ENCODE results near the gene ATXN2. TPM values are rescaled to one million over a fixed set of nuclear protein-coding genes. Genes with fewer than 3 reads are reported as not detected.

ATXN2 gene
- total and polyA plus RNA-seq, 7 experiments from 2014 or later = 23.9 to 71.9 (median 44.0) TPM

GRCh38 chr12:111457577-111457976 lies 141.5 kb downstream of the ATXN2 start:
- POLR2A ChIA-PET = interaction anchor here (1.4 kb wide), 1 partner anchor 61 kb away, joined by 6 read pairs; no protein-coding TSS in a partner anchor

GRCh38 chr12:111457071-111457470 lies 142.0 kb downstream of the ATXN2 start:
- no peak overlapping the region for H3K4me3 Mint-ChIP-seq
- peak overlapping the region in 5 of 9 donors; percentile 16 to 50 (median 32) for H3K27ac Mint-ChIP-seq
- H3K36me3 ChIP-seq (ENCODE audit: control insufficient read depth in 2 of 3, insufficient read depth in 3 of 3, low read length in 3 of 3) = peaks cover 9 to 45% (median 9%) of the 10 kb centered on the region in 3 experiments

More at GRCh38 chr12:111457577-111457976, 141.5 kb downstream of the ATXN2 start:
- Mint-ChIP-seq H3K27ac (peak overlapping the region in 3 of 9 donors; percentile 12 to 36 (median 21)), H3K9me3 (no peaks in the 10 kb centered on the region), H3K4me1 (peaks cover 0 to 6% (median 0%) of the 10 kb centered on the region in 7 donors), H3K27me3 (no peaks in the 10 kb centered on the region), H3K4me3 (no peak overlapping the region), H3K36me3 (peaks cover 0 to 18% (median 3%) of the 10 kb centered on the region in 5 donors)
- DNase-seq (no peak), ATAC-seq (no peak)
- H3K4me1 ChIP-seq (ENCODE audit: control insufficient read depth in 2 of 2, insufficient read depth in 2 of 2, low read length in 2 of 2) = no peaks in the 10 kb centered on the region
- no peak overlapping the region for H3K27ac ChIP-seq (ENCODE audit: low read depth, low read length)
- H3K36me3 ChIP-seq (ENCODE audit: control insufficient read depth in 2 of 3, insufficient read depth in 3 of 3, low read length in 3 of 3) = peaks cover 9 to 45% (median 9%) of the 10 kb centered on the region in 3 experiments
- H3K27me3 ChIP-seq (ENCODE audit: control insufficient read depth in 2 of 2, insufficient read depth in 2 of 2, low read length in 2 of 2) = no peaks in the 10 kb centered on the region
- no peaks in the 10 kb centered on the region for H3K9me3 ChIP-seq (ENCODE audit: control insufficient read depth in 2 of 3, low read length in 3 of 3)
- intact Hi-C loops (cut with micrococcal nuclease) = no loop called here
- H3K4me3 ChIP-seq (ENCODE audit: low read length) = no peak overlapping the region
- CTCF ChIA-PET = interaction anchor here (7.4 kb wide), 1 partner anchor 61 kb away, joined by 49 read pairs; no protein-coding TSS in a partner anchor

GRCh38 chr12:111455448-111456320 lies 143.4 kb downstream of the ATXN2 start:
- Histone ChIP-seq H3K36me3 (ENCODE audit: control insufficient read depth in 2 of 3, insufficient read depth in 3 of 3, low read length in 3 of 3) (peaks cover 9 to 48% (median 18%) of the 10 kb centered on the region in 3 experiments), H3K9me3 (ENCODE audit: control insufficient read depth in 2 of 3, low read length in 3 of 3) (no peaks in the 10 kb centered on the region), H3K27ac (ENCODE audit: low read depth, low read length) (no peak overlapping the region), H3K4me1 (ENCODE audit: control insufficient read depth in 2 of 2, insufficient read depth in 2 of 2, low read length in 2 of 2) (peaks cover 6 to 10% of the 10 kb centered on the region in 2 donors), H3K4me3 (ENCODE audit: low read length) (no peak overlapping the region), H3K27me3 (ENCODE audit: control insufficient read depth in 2 of 2, insufficient read depth in 2 of 2, low read length in 2 of 2) (no peaks in the 10 kb centered on the region)
- ChIA-PET CTCF (interaction anchor here (0.6 to 7.4 kb wide), 5 partner anchors 10 to 74 kb away, joined by 3 to 62 read pairs (median 4); no protein-coding TSS in a partner anchor), POLR2A (no interaction called here)
- peaks cover 5 to 19% (median 12%) of the 10 kb centered on the region in 7 donors for H3K4me1 Mint-ChIP-seq
- no peaks in the 10 kb centered on the region for H3K27me3 Mint-ChIP-seq
- peak overlapping the region in 8 of 9 donors; percentile 1 to 53 (median 38) for H3K27ac Mint-ChIP-seq
- no peaks in the 10 kb centered on the region for H3K9me3 Mint-ChIP-seq
- no peak overlapping the region for H3K4me3 Mint-ChIP-seq
- peaks cover 4 to 22% (median 12%) of the 10 kb centered on the region in 5 donors for H3K36me3 Mint-ChIP-seq
- ATAC-seq = no peak
- DNase-seq = no peak
- intact Hi-C loops (cut with micrococcal nuclease) = no loop called here

More at GRCh38 chr12:111457071-111457470, 142.0 kb downstream of the ATXN2 start:
- H3K9me3 ChIP-seq (ENCODE audit: control insufficient read depth in 2 of 3, low read length in 3 of 3) = no peaks in the 10 kb centered on the region
- ATAC-seq (no peak), DNase-seq (no peak)
- Mint-ChIP-seq H3K36me3 (peaks cover 0 to 18% (median 3%) of the 10 kb centered on the region in 5 donors), H3K4me1 (peaks cover 0 to 6% (median 0%) of the 10 kb centered on the region in 7 donors), H3K9me3 (no peaks in the 10 kb centered on the region), H3K27me3 (no peaks in the 10 kb centered on the region)
- H3K4me1 ChIP-seq (ENCODE audit: control insufficient read depth in 2 of 2, insufficient read depth in 2 of 2, low read length in 2 of 2) = no peaks in the 10 kb centered on the region
- no peaks in the 10 kb centered on the region for H3K27me3 ChIP-seq (ENCODE audit: control insufficient read depth in 2 of 2, insufficient read depth in 2 of 2, low read length in 2 of 2)
- no peak overlapping the region for H3K27ac ChIP-seq (ENCODE audit: low read depth, low read length)
- ChIA-PET CTCF (interaction anchor here (7.2 to 7.4 kb wide), 2 partner anchors 46 to 61 kb away, joined by 49 to 62 read pairs; no protein-coding TSS in a partner anchor), POLR2A (interaction anchor here (1.4 kb wide), 1 partner anchor 61 kb away, joined by 6 read pairs; no protein-coding TSS in a partner anchor)
- H3K4me3 ChIP-seq (ENCODE audit: low read length) = no peak overlapping the region
- intact Hi-C loops (cut with micrococcal nuclease) = no loop called here

GRCh38 chr12:111454716-111455447 lies 144.2 kb downstream of the ATXN2 start:
- ChIA-PET CTCF (interaction anchor here (0.5 to 7.4 kb wide), 5 partner anchors 34 to 75 kb away, joined by 3 to 62 read pairs (median 9); no protein-coding TSS in a partner anchor), POLR2A (no interaction called here)
- DNase-seq = no peak
- Mint-ChIP-seq H3K4me1 (peaks cover 8 to 24% (median 16%) of the 10 kb centered on the region in 7 donors), H3K4me3 (no peak overlapping the region), H3K36me3 (peaks cover 7 to 26% (median 16%) of the 10 kb centered on the region in 5 donors), H3K27ac (peak overlapping the region; percentile 1 to 56 (median 41)), H3K9me3 (no peaks in the 10 kb centered on the region), H3K27me3 (no peaks in the 10 kb centered on the region)
- no peak for ATAC-seq
- intact Hi-C loops (cut with micrococcal nuclease) = loop anchor here in 1 of 2 donors (5.0 kb wide), 1 partner anchor 357 kb away; no protein-coding TSS in a partner anchor
- Histone ChIP-seq H3K4me1 (ENCODE audit: control insufficient read depth in 2 of 2, insufficient read depth in 2 of 2, low read length in 2 of 2) (peaks cover 6 to 12% of the 10 kb centered on the region in 2 donors), H3K4me3 (ENCODE audit: low read length) (no peak overlapping the region), H3K9me3 (ENCODE audit: control insufficient read depth in 2 of 3, low read length in 3 of 3) (no peaks in the 10 kb centered on the region), H3K27me3 (ENCODE audit: control insufficient read depth in 2 of 2, insufficient read depth in 2 of 2, low read length in 2 of 2) (no peaks in the 10 kb centered on the region), H3K27ac (ENCODE audit: low read depth, low read length) (no peak overlapping the region), H3K36me3 (ENCODE audit: control insufficient read depth in 2 of 3, insufficient read depth in 3 of 3, low read length in 3 of 3) (peaks cover 9 to 53% (median 20%) of the 10 kb centered on the region in 3 experiments)

GRCh38 chr12:111454311-111454710 lies 144.8 kb downstream of the ATXN2 start:
- Histone ChIP-seq H3K4me3 (ENCODE audit: low read length) (no peak overlapping the region), H3K9me3 (ENCODE audit: control insufficient read depth in 2 of 3, low read length in 3 of 3) (no peaks in the 10 kb centered on the region), H3K36me3 (ENCODE audit: control insufficient read depth in 2 of 3, insufficient read depth in 3 of 3, low read length in 3 of 3) (peaks cover 9 to 59% (median 20%) of the 10 kb centered on the region in 3 experiments), H3K27ac (ENCODE audit: low read depth, low read length) (no peak overlapping the region), H3K27me3 (ENCODE audit: control insufficient read depth in 2 of 2, insufficient read depth in 2 of 2, low read length in 2 of 2) (no peaks in the 10 kb centered on the region), H3K4me1 (ENCODE audit: control insufficient read depth in 2 of 2, insufficient read depth in 2 of 2, low read length in 2 of 2) (peaks cover 6 to 16% of the 10 kb centered on the region in 2 donors)
- Mint-ChIP-seq H3K4me1 (peaks cover 8 to 30% (median 19%) of the 10 kb centered on the region in 7 donors), H3K4me3 (no peak overlapping the region), H3K36me3 (peaks cover 7 to 26% (median 16%) of the 10 kb centered on the region in 5 donors), H3K27ac (peak overlapping the region in 3 of 9 donors; percentile 23 to 56 (median 56)), H3K27me3 (no peaks in the 10 kb centered on the region), H3K9me3 (no peaks in the 10 kb centered on the region)
- no peak for DNase-seq
- intact Hi-C loops (cut with micrococcal nuclease) = loop anchor here in 1 of 2 donors (5.0 kb wide), 1 partner anchor 358 kb away; no protein-coding TSS in a partner anchor
- no peak for ATAC-seq
- ChIA-PET CTCF (interaction anchor here (2.1 to 7.4 kb wide), 3 partner anchors 43 to 58 kb away, joined by 9 to 62 read pairs (median 49); no protein-coding TSS in a partner anchor), POLR2A (no interaction called here)
